ENCODE measurements around the gene CCSER1.

CCSER1 gene

DNA sequence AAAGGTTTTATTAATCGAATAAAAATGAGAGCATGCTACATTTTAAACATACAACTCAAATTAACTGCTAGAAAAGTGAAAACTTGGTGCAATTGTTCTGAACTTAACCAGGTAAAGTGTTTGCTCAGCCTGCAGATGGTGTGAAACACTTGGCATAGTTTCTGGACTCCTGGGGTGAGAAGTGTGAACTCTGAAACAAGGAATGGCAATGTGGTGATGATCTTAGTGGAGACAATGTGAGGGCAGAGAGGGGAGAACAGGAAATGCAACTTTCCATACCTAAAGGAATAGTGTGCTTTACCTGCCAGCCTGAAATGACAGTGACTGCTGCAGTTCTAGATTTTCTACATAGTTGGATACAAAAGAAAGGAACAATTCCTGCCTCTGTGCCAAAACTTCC, 57.4 kb downstream of the CCSER1 start:
- H3K4me1 Mint-ChIP-seq, result no peaks in the 10 kb centered on the region
- no peaks in the 10 kb centered on the region for H3K27me3 Mint-ChIP-seq
- peaks cover 18% of the 10 kb centered on the region for H3K9me3 Mint-ChIP-seq
- H3K27ac Mint-ChIP-seq (ENCODE audit: low read depth), result no peak overlapping the region
- ATAC-seq (replicated peaks; ENCODE audit: extremely low read depth, poor library complexity, severe bottlenecking) (no peak), DNase-seq (ENCODE audit: low spot score in 2 of 2) (no peak)
- no peak overlapping the region for H3K4me3 Mint-ChIP-seq
- no peaks in the 10 kb centered on the region for H3K36me3 Mint-ChIP-seq (ENCODE audit: insufficient read depth)

DNA sequence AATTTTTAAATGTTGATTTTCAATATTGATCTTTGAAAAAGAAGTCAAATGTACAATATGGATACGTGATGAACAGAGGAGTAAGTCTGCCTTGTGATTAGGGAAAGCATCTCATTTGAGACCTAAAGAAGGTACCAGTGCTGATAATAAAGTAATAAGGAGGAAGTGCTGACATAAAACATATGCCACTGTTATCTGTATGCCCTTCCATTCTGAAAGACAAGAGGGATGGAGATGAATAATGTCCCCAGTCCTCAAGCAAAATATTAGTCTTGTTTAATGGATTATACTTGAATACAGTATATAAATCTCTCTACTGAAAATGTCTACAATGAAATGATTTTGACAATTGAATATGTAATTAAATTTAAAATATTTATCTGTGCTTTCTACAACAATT, 58.2 kb downstream of the CCSER1 start:
- DNase-seq (ENCODE audit: low spot score in 2 of 2) (no peak), ATAC-seq (replicated peaks; ENCODE audit: extremely low read depth, poor library complexity, severe bottlenecking) (no peak)
- Mint-ChIP-seq H3K9me3 (peaks cover 18% of the 10 kb centered on the region), H3K27ac (ENCODE audit: low read depth) (no peak overlapping the region), H3K4me1 (no peaks in the 10 kb centered on the region), H3K27me3 (no peaks in the 10 kb centered on the region), H3K36me3 (ENCODE audit: insufficient read depth) (no peaks in the 10 kb centered on the region), H3K4me3 (no peak overlapping the region)

DNA sequence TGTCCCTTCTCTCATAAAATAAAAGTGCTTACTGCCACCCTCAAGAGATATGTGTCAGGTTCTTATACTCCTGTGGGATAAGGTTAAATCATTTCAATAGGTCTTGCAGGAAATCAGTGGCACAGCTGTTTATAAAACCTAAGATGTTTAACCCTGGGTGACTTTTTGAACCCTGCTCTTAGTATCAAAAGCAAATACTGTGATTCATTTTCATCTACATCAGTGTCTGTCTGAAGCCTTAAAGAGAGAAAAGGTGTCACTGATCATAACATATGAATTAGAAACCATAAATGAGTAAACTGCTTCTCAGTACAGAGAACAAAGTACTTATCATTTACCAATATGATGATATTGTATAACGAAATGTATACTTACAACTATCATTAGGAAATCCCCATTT, 59.0 kb downstream of the CCSER1 start:
- H3K27ac Mint-ChIP-seq (ENCODE audit: low read depth), result no peak overlapping the region
- no peak for ATAC-seq (replicated peaks; ENCODE audit: extremely low read depth, poor library complexity, severe bottlenecking)
- no peaks in the 10 kb centered on the region for H3K36me3 Mint-ChIP-seq (ENCODE audit: insufficient read depth)
- no peak for DNase-seq (ENCODE audit: low spot score in 2 of 2)
- H3K4me3 Mint-ChIP-seq, result no peak overlapping the region
- H3K9me3 Mint-ChIP-seq, result peaks cover 18% of the 10 kb centered on the region
- H3K27me3 Mint-ChIP-seq, result no peaks in the 10 kb centered on the region
- no peaks in the 10 kb centered on the region for H3K4me1 Mint-ChIP-seq

DNA sequence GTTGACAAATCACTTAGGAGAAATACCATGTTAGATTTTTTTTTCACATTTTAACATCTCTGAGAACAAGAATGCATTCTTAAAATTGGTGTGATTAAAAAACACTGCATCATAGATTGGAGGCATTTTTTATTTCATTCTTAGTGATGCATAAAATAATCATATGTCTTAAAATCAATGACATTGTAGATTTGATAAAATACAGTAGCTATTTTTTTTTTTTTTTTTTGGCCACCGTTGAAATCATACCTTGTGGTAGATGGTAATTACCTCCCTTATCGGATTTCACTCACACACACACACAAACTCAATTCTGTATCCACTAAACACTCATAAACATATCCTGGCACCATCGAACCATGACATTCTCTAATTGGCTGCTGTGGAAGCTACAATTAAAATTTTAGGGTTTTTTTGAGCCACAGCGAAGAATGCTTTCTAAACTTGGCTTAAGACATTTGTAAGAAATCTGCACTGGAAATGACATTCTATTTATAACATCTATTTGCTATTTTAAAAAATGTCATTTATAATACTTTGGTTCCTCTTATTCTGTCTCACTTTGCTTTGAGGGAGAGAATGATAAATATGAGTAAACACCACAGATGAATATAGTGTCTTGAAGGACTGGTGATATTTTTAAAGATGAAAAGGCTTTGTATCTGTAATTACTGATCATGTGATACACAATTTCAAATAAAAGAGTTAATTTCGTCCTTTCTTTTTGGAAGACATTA, 60.1 kb downstream of the CCSER1 start:
- DNase-seq (ENCODE audit: low spot score in 2 of 2), result no peak
- peaks cover 12% of the 10 kb centered on the region for H3K9me3 Mint-ChIP-seq
- H3K27me3 Mint-ChIP-seq, result no peaks in the 10 kb centered on the region
- no peaks in the 10 kb centered on the region for H3K36me3 Mint-ChIP-seq (ENCODE audit: insufficient read depth)
- H3K4me1 Mint-ChIP-seq, result no peaks in the 10 kb centered on the region
- ATAC-seq (replicated peaks; ENCODE audit: extremely low read depth, poor library complexity, severe bottlenecking), result no peak
- no peak overlapping the region for H3K4me3 Mint-ChIP-seq
- H3K27ac Mint-ChIP-seq (ENCODE audit: low read depth), result no peak overlapping the region

DNA sequence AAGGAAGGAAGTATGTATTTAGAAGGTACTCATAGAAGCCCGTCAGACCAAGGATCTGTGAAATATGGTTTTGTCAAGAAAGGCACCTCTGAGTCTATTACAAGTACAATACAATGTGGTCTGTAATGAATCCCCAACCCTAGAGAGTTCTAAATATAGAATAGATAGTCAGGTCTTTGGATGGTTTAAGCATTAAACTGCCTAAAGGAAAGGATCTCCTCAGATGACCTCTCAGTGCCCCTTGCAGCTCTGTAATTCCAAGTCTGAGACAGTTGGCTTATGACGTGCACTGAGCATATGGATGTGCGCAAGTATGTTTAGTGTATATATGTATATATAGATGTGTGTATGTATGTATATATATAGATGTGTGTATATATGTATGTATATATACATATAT, 62.0 kb downstream of the CCSER1 start:
- no peak overlapping the region for H3K4me3 Mint-ChIP-seq
- H3K9me3 Mint-ChIP-seq, result peaks cover 12% of the 10 kb centered on the region
- H3K36me3 Mint-ChIP-seq (ENCODE audit: insufficient read depth), result no peaks in the 10 kb centered on the region
- DNase-seq (ENCODE audit: low spot score in 2 of 2) (no peak), ATAC-seq (replicated peaks; ENCODE audit: extremely low read depth, poor library complexity, severe bottlenecking) (no peak)
- no peak overlapping the region for H3K27ac Mint-ChIP-seq (ENCODE audit: low read depth)
- H3K27me3 Mint-ChIP-seq, result no peaks in the 10 kb centered on the region
- no peaks in the 10 kb centered on the region for H3K4me1 Mint-ChIP-seq

GRCh38 chr4:90189946-90190345, 62.8 kb downstream of the CCSER1 start:
- Mint-ChIP-seq H3K36me3 (ENCODE audit: insufficient read depth) (no peaks in the 10 kb centered on the region), H3K27me3 (no peaks in the 10 kb centered on the region), H3K4me1 (no peaks in the 10 kb centered on the region), H3K27ac (ENCODE audit: low read depth) (no peak overlapping the region), H3K9me3 (peaks cover 6% of the 10 kb centered on the region), H3K4me3 (no peak overlapping the region)
- DNase-seq (ENCODE audit: low spot score in 2 of 2) (no peak), ATAC-seq (replicated peaks; ENCODE audit: extremely low read depth, poor library complexity, severe bottlenecking) (no peak)

DNA sequence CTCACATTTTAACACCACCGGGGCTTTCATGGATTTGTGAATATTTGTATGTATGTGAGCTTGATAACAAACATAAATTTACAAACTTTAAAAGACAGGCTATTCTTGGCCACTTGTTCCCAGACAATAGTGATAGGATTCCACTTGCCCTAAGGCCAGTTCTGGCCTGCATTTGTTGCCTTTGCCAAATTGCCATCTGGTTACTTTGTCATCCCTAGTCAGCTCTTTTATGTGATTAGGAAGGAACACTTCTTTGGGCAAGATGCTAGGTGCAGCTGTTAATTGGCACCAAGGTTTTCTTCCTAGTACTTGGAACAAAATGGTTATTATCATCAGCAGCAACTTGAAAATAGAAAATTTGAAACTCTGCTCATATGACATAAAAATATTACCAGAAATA, 63.3 kb downstream of the CCSER1 start:
- no peak overlapping the region for H3K27ac Mint-ChIP-seq (ENCODE audit: low read depth)
- ATAC-seq (replicated peaks; ENCODE audit: extremely low read depth, poor library complexity, severe bottlenecking) (no peak), DNase-seq (ENCODE audit: low spot score in 2 of 2) (no peak)
- H3K4me1 Mint-ChIP-seq, result no peaks in the 10 kb centered on the region
- H3K9me3 Mint-ChIP-seq, result peaks cover 6% of the 10 kb centered on the region
- H3K27me3 Mint-ChIP-seq, result no peaks in the 10 kb centered on the region
- no peak overlapping the region for H3K4me3 Mint-ChIP-seq
- no peaks in the 10 kb centered on the region for H3K36me3 Mint-ChIP-seq (ENCODE audit: insufficient read depth)

DNA sequence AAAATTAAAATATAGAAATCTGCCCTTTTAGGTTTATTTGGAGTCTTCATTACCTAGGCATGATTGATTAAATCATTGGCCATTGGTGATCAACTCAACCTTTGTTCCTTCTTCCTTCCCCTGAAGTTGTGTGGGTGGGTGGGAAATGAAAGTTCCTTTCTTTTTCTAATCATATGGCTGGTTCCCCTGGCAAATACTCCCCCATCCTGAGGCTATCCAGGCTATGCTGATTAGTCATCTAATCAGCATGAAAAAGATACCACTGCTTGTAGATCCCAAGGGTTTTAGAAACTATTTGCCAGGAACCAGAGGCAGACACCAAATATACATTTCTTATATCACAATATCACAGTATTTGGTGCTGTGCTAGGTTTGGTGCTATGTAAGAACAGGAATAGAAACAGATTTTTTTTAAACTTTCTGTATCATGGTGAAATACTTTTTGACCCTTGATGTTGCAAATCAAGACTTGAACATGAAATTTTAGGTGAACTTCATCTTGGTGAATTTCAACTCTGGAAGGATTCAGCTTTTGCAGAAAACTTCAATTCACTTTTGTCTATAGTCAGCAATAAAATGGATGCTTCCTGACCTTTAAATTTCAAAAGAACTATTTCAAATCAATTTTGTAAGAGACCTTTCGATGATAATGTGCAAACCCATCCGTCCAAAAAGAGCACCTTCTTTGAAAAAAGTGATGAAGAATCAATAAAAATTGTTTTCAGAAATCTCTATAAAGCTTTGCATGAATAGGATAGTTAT, 71.1 kb downstream of the CCSER1 start:
- H3K4me3 Mint-ChIP-seq, result no peak overlapping the region
- no peak overlapping the region for H3K27ac Mint-ChIP-seq (ENCODE audit: low read depth)
- DNase-seq (ENCODE audit: low spot score in 2 of 2), result no peak
- no peaks in the 10 kb centered on the region for H3K36me3 Mint-ChIP-seq (ENCODE audit: insufficient read depth)
- H3K4me1 Mint-ChIP-seq, result no peaks in the 10 kb centered on the region
- no peaks in the 10 kb centered on the region for H3K27me3 Mint-ChIP-seq
- H3K9me3 Mint-ChIP-seq, result peaks cover 2% of the 10 kb centered on the region
- ATAC-seq (replicated peaks; ENCODE audit: extremely low read depth, poor library complexity, severe bottlenecking), result no peak

DNA sequence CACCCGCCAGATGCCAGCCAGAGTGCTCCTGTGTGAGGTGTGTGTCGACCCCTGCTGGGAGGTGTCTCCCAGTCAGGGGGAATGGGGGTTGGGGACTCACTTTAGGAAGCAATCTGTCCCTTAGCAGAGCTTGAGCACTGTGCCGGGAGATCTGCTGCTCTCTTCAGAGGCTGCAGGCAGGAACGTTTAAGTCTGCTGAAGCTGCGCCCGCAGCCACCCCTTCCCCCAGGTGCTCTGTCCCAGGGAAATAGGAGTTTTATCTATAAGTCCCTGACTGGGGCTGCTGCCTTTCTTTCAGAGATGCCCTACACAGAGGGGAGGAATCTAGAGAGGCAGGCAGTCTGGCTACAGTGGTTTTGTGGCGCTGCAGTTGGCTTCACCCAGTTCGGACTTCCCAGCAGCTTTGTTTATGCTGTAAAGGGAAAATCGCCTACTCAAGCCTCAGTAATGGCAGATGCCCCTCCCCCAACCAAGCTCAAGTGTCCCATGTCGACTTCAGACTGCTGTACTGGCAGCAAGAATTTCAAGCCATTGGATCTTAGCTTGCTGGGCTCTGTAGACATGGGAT, 80.8 kb downstream of the CCSER1 start:
- Mint-ChIP-seq H3K36me3 (ENCODE audit: insufficient read depth) (no peaks in the 10 kb centered on the region), H3K9me3 (peaks cover 22% of the 10 kb centered on the region), H3K4me3 (no peak overlapping the region), H3K4me1 (no peaks in the 10 kb centered on the region), H3K27ac (ENCODE audit: low read depth) (no peak overlapping the region), H3K27me3 (no peaks in the 10 kb centered on the region)
- ATAC-seq (replicated peaks; ENCODE audit: extremely low read depth, poor library complexity, severe bottlenecking), result no peak
- DNase-seq (ENCODE audit: low spot score in 2 of 2), result no peak

DNA sequence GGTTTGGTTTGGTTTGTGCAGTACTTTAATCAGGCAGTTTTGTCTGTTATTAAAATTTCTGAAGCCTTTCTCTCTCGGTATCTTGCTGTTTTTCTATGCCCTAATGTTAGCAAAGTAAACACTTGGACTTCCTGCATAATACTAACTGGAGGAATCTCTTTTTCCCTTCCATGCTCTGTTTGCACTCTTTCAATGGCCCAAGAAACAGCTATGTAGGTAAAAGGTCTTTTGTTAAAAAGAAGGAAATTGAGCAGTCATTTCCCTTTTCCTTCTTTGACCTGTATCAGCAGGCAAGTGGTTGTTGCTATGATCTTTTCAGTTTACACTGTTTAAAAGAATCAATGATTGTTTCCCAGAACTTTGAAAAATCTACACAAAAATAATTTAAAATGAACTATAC, 82.7 kb downstream of the CCSER1 start:
- no peak for ATAC-seq (replicated peaks; ENCODE audit: extremely low read depth, poor library complexity, severe bottlenecking)
- Mint-ChIP-seq H3K36me3 (ENCODE audit: insufficient read depth) (no peaks in the 10 kb centered on the region), H3K4me3 (no peak overlapping the region), H3K27ac (ENCODE audit: low read depth) (no peak overlapping the region), H3K9me3 (peaks cover 9% of the 10 kb centered on the region), H3K4me1 (no peaks in the 10 kb centered on the region), H3K27me3 (no peaks in the 10 kb centered on the region)
- no peak for DNase-seq (ENCODE audit: low spot score in 2 of 2)

DNA sequence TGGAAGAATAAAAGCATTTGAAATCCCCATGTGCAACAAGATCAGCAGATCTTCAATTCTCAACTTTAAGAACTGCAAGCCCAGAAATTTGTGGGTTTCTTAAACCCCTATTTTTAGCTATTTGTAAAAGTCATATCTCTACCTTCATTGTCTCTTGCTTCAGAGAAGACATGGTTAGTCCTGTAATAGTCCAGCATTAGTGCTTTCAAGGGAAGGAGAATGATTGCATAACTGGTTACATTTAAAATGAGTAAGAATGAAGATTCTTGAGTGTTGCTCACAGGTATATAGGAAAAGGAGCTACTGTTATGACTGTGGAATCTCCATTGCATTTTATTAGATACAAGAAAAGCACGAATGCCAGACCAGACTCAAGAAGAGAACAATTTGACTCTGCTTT, 84.0 kb downstream of the CCSER1 start:
- peaks cover 6% of the 10 kb centered on the region for H3K9me3 Mint-ChIP-seq
- no peak for ATAC-seq (replicated peaks; ENCODE audit: extremely low read depth, poor library complexity, severe bottlenecking)
- H3K36me3 Mint-ChIP-seq (ENCODE audit: insufficient read depth), result no peaks in the 10 kb centered on the region
- H3K27ac Mint-ChIP-seq (ENCODE audit: low read depth), result no peak overlapping the region
- H3K4me3 Mint-ChIP-seq, result no peak overlapping the region
- no peaks in the 10 kb centered on the region for H3K4me1 Mint-ChIP-seq
- DNase-seq (ENCODE audit: low spot score in 2 of 2), result no peak
- no peaks in the 10 kb centered on the region for H3K27me3 Mint-ChIP-seq

DNA sequence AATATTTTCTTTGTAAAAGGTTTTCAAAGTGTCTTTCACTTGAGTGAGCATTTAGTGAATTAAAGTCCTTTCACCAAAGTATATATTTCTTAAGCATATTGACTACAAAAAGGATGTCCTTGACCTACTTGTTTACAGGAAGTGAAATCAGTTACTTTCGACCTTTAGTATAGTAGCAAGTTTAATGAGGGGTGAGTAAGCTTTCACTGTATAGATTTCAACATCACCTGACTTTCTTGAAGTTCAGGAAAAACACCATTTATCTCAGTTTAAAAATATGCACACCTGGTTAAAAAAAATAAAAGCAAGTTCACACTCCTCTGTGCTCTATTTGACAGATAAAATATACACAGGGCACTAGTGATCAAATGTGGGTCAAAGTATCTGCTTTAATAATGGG, 88.1 kb downstream of the CCSER1 start:
- DNase-seq (ENCODE audit: low spot score in 2 of 2) (no peak), ATAC-seq (replicated peaks; ENCODE audit: extremely low read depth, poor library complexity, severe bottlenecking) (no peak)
- no peak overlapping the region for H3K4me3 Mint-ChIP-seq
- H3K27me3 Mint-ChIP-seq, result no peaks in the 10 kb centered on the region
- H3K9me3 Mint-ChIP-seq, result peaks cover 5% of the 10 kb centered on the region
- no peak overlapping the region for H3K27ac Mint-ChIP-seq (ENCODE audit: low read depth)
- no peaks in the 10 kb centered on the region for H3K4me1 Mint-ChIP-seq
- peaks cover 1% of the 10 kb centered on the region for H3K36me3 Mint-ChIP-seq (ENCODE audit: insufficient read depth)

- H3K4me3 Mint-ChIP-seq, result no peak overlapping the region
- H3K9me3 Mint-ChIP-seq, result peaks cover 5% of the 10 kb centered on the region
- H3K4me1 Mint-ChIP-seq, result no peaks in the 10 kb centered on the region
- no peaks in the 10 kb centered on the region for H3K27me3 Mint-ChIP-seq
- ATAC-seq (replicated peaks; ENCODE audit: extremely low read depth, poor library complexity, severe bottlenecking) (no peak), DNase-seq (ENCODE audit: low spot score in 2 of 2) (no peak)
- no peak overlapping the region for H3K27ac Mint-ChIP-seq (ENCODE audit: low read depth)
- peaks cover 1% of the 10 kb centered on the region for H3K36me3 Mint-ChIP-seq (ENCODE audit: insufficient read depth)
Observed at GRCh38 chr4:90219822-90220221, 92.6 kb downstream of the CCSER1 start.
